HepG2 (cell line): ENCODE results near the gene CCNB1IP1. TPM values are rescaled to one million over a fixed set of nuclear protein-coding genes. Genes with fewer than 3 reads are reported as not detected.
A peak's percentile ranks its signal among the peaks of the same experiment; 100 is the strongest.

Source experiments
- ESRRA ChIP-seq: sonication (generic); formaldehyde crosslinking; IDR thresholded peaks from 2 replicates; pipeline ENCODE4 v1.5.1; 2020; ENCODE audit warnings: mild to moderate bottlenecking, low read depth, missing genetic modification reagents
- REXO4 ChIP-seq: sonication (generic); formaldehyde crosslinking; IDR thresholded peaks from 2 replicates; pipeline ENCODE4 v1.8.0; 2022; ENCODE audit warnings: missing genetic modification reagents, mild to moderate bottlenecking, borderline replicate concordance
- STAG1 ChIP-seq: sonication (generic); formaldehyde crosslinking; IDR thresholded peaks from 2 replicates; pipeline ENCODE4 v1.4.0; 2020; ENCODE audit warnings: missing genetic modification reagents
- ZBTB40 ChIP-seq, 2 experiments: fragments of 450-650 bp in 1 of 2; sonication (generic) in 1 of 2; formaldehyde crosslinking in 1 of 2; IDR thresholded peaks; 2 replicates each; pipeline versions ENCODE4 v1.6.1 to v1.8.0; 2016 to 2022; ENCODE audit warnings: antibody characterized with exemption in 1 of 2, mild to moderate bottlenecking in 1 of 2, missing genetic modification reagents in 1 of 2
- ZHX2 ChIP-seq, 2 experiments: sonication (generic) in 1 of 2; formaldehyde crosslinking in 1 of 2; IDR thresholded peaks; 2 replicates each; pipeline versions ENCODE4 v1.6.1 to v1.9.0; 2014 to 2022; ENCODE audit warnings: antibody characterized with exemption in 1 of 2, borderline replicate concordance in 1 of 2, inconsistent platforms in 1 of 2, low read depth in 1 of 2, missing genetic modification reagents in 1 of 2
- ZMYM4 ChIP-seq: sonication (generic); formaldehyde crosslinking; IDR thresholded peaks from 2 replicates; pipeline ENCODE4 v1.8.1; 2023; ENCODE audit warnings: mild to moderate bottlenecking, missing genetic modification reagents
- ZNF160 ChIP-seq: sonication (generic); formaldehyde crosslinking; IDR thresholded peaks from 2 replicates; pipeline ENCODE4 v1.8.0; 2022; ENCODE audit warnings: mild to moderate bottlenecking, inconsistent platforms, missing genetic modification reagents
- ZNF598 ChIP-seq: sonication (generic); formaldehyde crosslinking; IDR thresholded peaks from 2 replicates; pipeline ENCODE4 v1.5.1; 2020; ENCODE audit warnings: mild to moderate bottlenecking, missing genetic modification reagents, borderline replicate concordance
- ZNF781 ChIP-seq: sonication (generic); formaldehyde crosslinking; IDR thresholded peaks from 2 replicates; pipeline ENCODE4 v1.5.1; 2020; ENCODE audit warnings: borderline replicate concordance, mild to moderate bottlenecking, missing genetic modification reagents; ENCODE audit errors: not compliant biosample characterization
- ZNF782 ChIP-seq: sonication (generic); formaldehyde crosslinking; IDR thresholded peaks from 2 replicates; pipeline ENCODE4 v1.4.0; 2020; ENCODE audit warnings: missing genetic modification reagents, mild to moderate bottlenecking, borderline replicate concordance
- polyA plus RNA-seq, 8 experiments: library from polyadenylated mRNA; depleted of rRNA in 3 of 8; stranded (reverse) in 7 of 8; unstranded in 1 of 8; fragments of >200 nt; fragmentation: Illumina TruSeq in 4 of 8; extraction: Trizol in 4 of 8; gene quantifications; 2 replicates each; pipeline versions ENCODE4 v1.2.1 to v1.2.3, GENCODE V29; 2011 to 2016; ENCODE audit warnings: low read depth in 4 of 8, missing spikeins in 1 of 8, mixed read lengths in 1 of 8; ENCODE audit not compliant: insufficient read depth in 1 of 8
- total RNA-seq, 5 experiments: library from RNA; depleted of rRNA; stranded (reverse); fragments of >200 nt; fragmentation: Illumina TruSeq; extraction: Trizol; gene quantifications; 2 replicates each; pipeline ENCODE4 v1.2.3, GENCODE V29; 2016; ENCODE audit warnings: low read depth in 1 of 5

The CCNB1IP1 gene
- total and polyA plus RNA-seq, 2 of the 13 experiments (the other 11 are each of a cell fraction or from before 2014, with no cell fraction given): 98.3 to 125 TPM

- TF ChIP-seq ZBTB40 (IDR thresholded peaks at IDR 0.05) (no peak), ZBTB40 (CRISPR knock-in tag; IDR thresholded peaks at IDR 0.05) (peak; percentile 46), ESRRA (peak; percentile 54; the same call in 1 of the 2 replicates), ZNF598 (peak; percentile 89), STAG1 (CRISPR knock-in tag) (no peak; the same call in 1 of the 2 replicates), ZNF782 (CRISPR knock-in tag) (peak; percentile 84; the same call in 1 of the 2 replicates), REXO4 (CRISPR knock-in tag) (no peak), ZHX2 (IDR thresholded peaks at IDR 0.05; ENCODE audit: low read depth) (peak; percentile 98), ZHX2 (CRISPR knock-in tag; IDR thresholded peaks at IDR 0.05; ENCODE audit: borderline replicate concordance) (no peak), ZMYM4 (CRISPR knock-in tag) (peak; percentile 97), ZNF781 (no peak), ZNF160 (peak; percentile 61; the same call in 1 of the 2 replicates)
These were observed 10.2 kb upstream of the CCNB1IP1 start, which contains the start of gene PARP2 (continued) for GRCh38 chr14:20343092-20343861.
